ENCODE measurements around the gene TRIM63.

Gene TRIM63

GRCh38 chr1:26084091-26084561 is 16.7 kb upstream of the TRIM63 start:
- DNase-seq: no peak

- DNase-seq: no peak
Observed at GRCh38 chr1:26083208-26083607, 15.8 kb upstream of the TRIM63 start.

- DNase-seq: no peak
Observed at GRCh38 chr1:26082020-26082350, 14.6 kb upstream of the TRIM63 start.

- DNase-seq: no peak
Observed at GRCh38 chr1:26081267-26082019, 14.0 kb upstream of the TRIM63 start.

- no peak for DNase-seq
Observed at GRCh38 chr1:26079960-26080814, 12.8 kb upstream of the TRIM63 start.

GRCh38 chr1:26079178-26079563 is 11.7 kb upstream of the TRIM63 start:
- no peak for DNase-seq

- no peak for DNase-seq
Observed at GRCh38 chr1:26078286-26079177, 11.1 kb upstream of the TRIM63 start.

- no peak for DNase-seq
Observed at GRCh38 chr1:26077524-26077923, 10.1 kb upstream of the TRIM63 start.

- no peak for DNase-seq
Observed at GRCh38 chr1:26075421-26076144, 8.2 kb upstream of the TRIM63 start.

- DNase-seq: no peak
Observed at GRCh38 chr1:26072305-26072704, 4.9 kb upstream of the TRIM63 start.

GRCh38 chr1:26070963-26071342 is 3.5 kb upstream of the TRIM63 start:
- no peak for DNase-seq

GRCh38 chr1:26070296-26070962 is 3.0 kb upstream of the TRIM63 start:
- DNase-seq: no peak

GRCh38 chr1:26069941-26070295 is 2.5 kb upstream of the TRIM63 start:
- DNase-seq: no peak

GRCh38 chr1:26066857-26067256 is 573 bp downstream of the TRIM63 start:
- no peak for DNase-seq

- DNase-seq: no peak
Observed at GRCh38 chr1:26066160-26066559, 1.3 kb downstream of the TRIM63 start.

- DNase-seq: no peak
Observed at GRCh38 chr1:26064553-26064952, 2.9 kb downstream of the TRIM63 start.

GRCh38 chr1:26060832-26061574 is 6.4 kb downstream of the TRIM63 start:
- no peak for DNase-seq

GRCh38 chr1:26059906-26060305 is 7.5 kb downstream of the TRIM63 start:
- DNase-seq: no peak

- DNase-seq: no peak
Observed at GRCh38 chr1:26058052-26058595, 9.3 kb downstream of the TRIM63 start.

- DNase-seq: no peak
Observed at GRCh38 chr1:26057189-26057588, 10.2 kb downstream of the TRIM63 start.

GRCh38 chr1:26055041-26055440 is 12.4 kb downstream of the TRIM63 start:
- no peak for DNase-seq
